ENCODE measurements around the gene LRRC38.

Gene LRRC38

DNA sequence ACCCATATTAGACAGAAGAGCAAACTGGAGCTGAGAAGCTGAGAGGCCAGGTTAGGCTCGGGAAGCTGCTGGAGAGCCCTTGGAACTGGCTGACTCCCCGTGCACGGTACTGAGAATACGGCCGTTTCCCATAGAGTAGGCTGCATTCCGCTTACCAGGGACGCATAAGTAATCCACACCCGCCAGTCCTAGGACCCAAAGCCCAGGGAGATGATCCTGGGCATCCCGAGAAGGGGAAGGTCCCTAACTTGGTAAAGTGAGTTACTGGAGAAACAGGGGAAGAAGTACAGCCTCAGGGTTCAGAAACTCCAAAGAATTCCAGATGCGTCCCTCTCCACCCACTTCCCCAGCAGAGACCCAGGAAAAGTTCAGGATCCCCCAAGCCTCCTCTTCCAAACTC is 1.3 kb downstream of the LRRC38 start:
- H3K4me3 ChIP-seq (ENCODE audit: low read depth, low read length), result no peak overlapping the region
- TF ChIP-seq, protein P1, sequence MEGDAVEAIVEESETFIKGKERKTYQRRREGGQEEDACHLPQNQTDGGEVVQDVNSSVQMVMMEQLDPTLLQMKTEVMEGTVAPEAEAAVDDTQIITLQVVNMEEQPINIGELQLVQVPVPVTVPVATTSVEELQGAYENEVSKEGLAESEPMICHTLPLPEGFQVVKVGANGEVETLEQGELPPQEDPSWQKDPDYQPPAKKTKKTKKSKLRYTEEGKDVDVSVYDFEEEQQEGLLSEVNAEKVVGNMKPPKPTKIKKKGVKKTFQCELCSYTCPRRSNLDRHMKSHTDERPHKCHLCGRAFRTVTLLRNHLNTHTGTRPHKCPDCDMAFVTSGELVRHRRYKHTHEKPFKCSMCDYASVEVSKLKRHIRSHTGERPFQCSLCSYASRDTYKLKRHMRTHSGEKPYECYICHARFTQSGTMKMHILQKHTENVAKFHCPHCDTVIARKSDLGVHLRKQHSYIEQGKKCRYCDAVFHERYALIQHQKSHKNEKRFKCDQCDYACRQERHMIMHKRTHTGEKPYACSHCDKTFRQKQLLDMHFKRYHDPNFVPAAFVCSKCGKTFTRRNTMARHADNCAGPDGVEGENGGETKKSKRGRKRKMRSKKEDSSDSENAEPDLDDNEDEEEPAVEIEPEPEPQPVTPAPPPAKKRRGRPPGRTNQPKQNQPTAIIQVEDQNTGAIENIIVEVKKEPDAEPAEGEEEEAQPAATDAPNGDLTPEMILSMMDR (IDR thresholded peaks at IDR 0.05; ENCODE audit: low read depth, low read length), result no peak
- in situ Hi-C loops (cut with HindIII; ENCODE audit: low sequenced_read_pairs), result no loop called here
- no peak for DNase-seq (ENCODE audit: low read depth, low spot score)

DNA sequence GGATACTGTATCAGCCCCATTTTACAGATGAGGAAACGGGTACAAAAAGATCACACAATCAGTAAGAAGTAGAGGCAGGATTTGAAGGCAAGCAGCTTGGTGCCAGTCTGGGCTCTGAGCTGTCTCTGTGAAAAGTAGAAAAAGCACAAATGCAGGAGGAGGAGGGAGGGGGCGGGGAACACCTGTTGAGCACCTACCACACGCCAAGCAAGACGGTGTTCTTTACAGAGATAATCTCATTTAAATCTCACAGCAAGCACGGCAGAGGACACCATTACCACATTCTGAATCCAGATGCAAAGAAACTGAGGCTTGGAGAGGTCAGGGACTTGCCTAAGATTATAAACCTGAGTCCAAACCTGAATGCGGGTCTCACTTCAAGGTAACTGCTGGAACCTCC is 3.3 kb downstream of the LRRC38 start:
- no peak for DNase-seq (ENCODE audit: low read depth, low spot score)
- TF ChIP-seq, protein P1 (IDR thresholded peaks at IDR 0.05; ENCODE audit: low read depth, low read length), result no peak
- in situ Hi-C loops (cut with HindIII; ENCODE audit: low sequenced_read_pairs), result no loop called here
- no peak overlapping the region for H3K4me3 ChIP-seq (ENCODE audit: low read depth, low read length)

DNA sequence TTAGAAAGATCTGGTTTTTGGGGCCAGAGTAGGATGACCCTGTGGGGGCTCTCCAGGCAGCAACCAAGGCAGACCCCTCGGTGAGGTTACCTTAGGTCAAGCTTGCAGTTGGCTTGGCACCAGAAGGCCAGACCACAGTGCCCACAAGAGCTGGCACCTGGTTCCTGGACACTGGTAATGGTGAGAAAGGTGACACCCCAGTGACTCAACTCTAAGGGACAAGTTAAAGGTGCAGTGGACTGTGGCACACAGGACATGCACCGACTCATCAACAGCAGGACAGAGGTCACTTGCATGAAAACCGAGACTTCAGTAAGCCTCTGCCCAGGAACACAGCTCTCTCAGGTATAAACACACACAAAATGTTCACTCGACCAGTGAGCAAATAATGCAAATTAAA is 6.7 kb downstream of the LRRC38 start:
- in situ Hi-C loops (cut with HindIII; ENCODE audit: low sequenced_read_pairs), result no loop called here

DNA sequence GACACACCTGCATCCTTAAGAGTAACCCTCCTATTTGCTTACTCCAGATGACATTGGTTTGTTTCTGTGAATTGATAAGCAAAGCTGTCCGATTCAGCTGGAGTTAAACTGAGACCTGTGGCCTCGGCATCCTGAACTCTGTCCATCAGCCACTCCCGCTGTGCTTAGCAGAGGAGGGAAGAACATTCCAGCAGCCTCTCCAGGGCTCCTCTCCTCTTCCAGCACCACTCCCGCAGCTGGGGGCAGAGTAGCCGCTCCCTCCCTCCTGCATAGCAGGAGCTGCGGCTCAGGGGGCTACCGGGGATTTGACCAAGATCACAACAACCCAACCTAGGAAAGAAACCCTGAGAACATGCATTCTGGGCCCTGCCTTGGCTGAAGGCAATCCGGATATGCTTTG is 8.8 kb downstream of the LRRC38 start:
- H3K4me3 ChIP-seq (ENCODE audit: low read depth, low read length), result no peak overlapping the region
- no peak for DNase-seq (ENCODE audit: low read depth, low spot score)
- TF ChIP-seq, protein P1 (IDR thresholded peaks at IDR 0.05; ENCODE audit: low read depth, low read length), result no peak
- in situ Hi-C loops (cut with HindIII; ENCODE audit: low sequenced_read_pairs), result no loop called here

More for the DNA sequence above, 6.7 kb downstream of the LRRC38 start:
- TF ChIP-seq, protein P1 (IDR thresholded peaks at IDR 0.05; ENCODE audit: low read depth, low read length), result no peak
- no peak overlapping the region for H3K4me3 ChIP-seq (ENCODE audit: low read depth, low read length)
- no peak for DNase-seq (ENCODE audit: low read depth, low spot score)

DNA sequence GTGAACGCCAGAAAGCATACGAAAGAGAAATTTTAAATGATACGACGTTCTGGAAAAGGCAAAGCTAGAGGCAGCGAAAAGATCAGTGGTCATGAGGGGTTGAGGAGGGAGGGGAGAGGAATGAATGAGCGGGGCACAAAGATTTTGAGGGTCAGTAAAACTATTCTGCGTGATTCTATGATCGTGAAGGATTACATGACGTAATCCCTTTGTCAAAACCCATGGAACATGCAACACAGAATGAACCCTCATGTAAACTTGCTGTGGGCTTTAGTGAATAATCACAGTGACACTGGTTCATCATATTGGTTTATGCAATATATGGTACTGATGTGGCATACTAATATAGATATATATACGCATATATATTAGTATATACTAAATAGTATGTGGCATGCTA is 13.0 kb downstream of the LRRC38 start:
- in situ Hi-C loops (cut with HindIII; ENCODE audit: low sequenced_read_pairs), result no loop called here
- H3K4me3 ChIP-seq (ENCODE audit: low read depth, low read length), result no peak overlapping the region
- no peak for DNase-seq (ENCODE audit: low read depth, low spot score)
- TF ChIP-seq, protein P1 (IDR thresholded peaks at IDR 0.05; ENCODE audit: low read depth, low read length), result no peak

DNA sequence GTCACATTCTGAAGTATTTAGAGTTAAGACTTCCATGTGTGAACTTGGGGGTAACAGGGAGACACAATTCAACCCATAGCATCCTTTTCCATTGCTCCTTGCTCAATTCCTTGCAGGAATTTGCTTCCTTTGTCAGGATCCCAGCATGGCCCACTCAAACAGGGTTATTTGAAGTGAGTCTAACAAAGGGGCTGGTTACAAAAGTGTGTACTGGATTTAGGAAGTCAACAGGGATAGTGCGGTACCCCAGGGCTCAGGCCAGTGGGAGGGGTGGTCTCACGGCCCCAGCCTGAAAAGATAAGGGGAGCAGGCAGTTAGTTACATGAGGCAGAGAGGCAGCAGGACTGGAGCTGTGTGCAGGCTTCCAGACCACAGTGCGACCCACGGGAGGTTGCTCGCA is 14.4 kb downstream of the LRRC38 start:
- TF ChIP-seq, protein P1 (IDR thresholded peaks at IDR 0.05; ENCODE audit: low read depth, low read length), result no peak
- H3K4me3 ChIP-seq (ENCODE audit: low read depth, low read length), result no peak overlapping the region
- no peak for DNase-seq (ENCODE audit: low read depth, low spot score)
- in situ Hi-C loops (cut with HindIII; ENCODE audit: low sequenced_read_pairs), result no loop called here

DNA sequence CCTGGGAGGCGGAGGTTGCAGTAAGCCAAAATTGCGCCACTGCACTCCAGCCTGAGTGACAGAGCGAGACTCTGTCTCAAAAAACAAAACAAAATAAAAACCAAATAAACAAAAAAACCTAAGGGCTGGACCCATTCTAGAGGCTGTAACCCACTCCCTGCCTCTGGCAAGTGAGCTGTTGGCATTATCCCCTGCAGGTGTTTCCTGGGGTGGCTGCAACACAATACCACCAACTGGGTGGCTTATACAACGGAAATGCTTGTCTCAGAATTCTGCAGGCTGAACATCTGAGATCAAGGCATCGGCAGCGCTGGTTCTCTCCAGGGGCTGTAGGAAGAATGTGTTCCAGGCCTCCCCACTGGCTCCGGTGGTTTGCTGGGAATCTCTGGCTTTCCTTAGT is 15.2 kb downstream of the LRRC38 start:
- no peak overlapping the region for H3K4me3 ChIP-seq (ENCODE audit: low read depth, low read length)
- no peak for DNase-seq (ENCODE audit: low read depth, low spot score)
- TF ChIP-seq, protein P1 (IDR thresholded peaks at IDR 0.05; ENCODE audit: low read depth, low read length), result no peak
- in situ Hi-C loops (cut with HindIII; ENCODE audit: low sequenced_read_pairs), result no loop called here

Measured in astrocyte of the spinal cord (primary cell).